Embryonic facial prominence (tissue), 1 donor: ENCODE measurements around the gene SYT6.

ENCODE experiments used
- DNase-seq: peaks from one replicate; pipeline ENCODE4 v3.0.0-alpha.2; 2016; ENCODE audit errors: extremely low spot score

Gene SYT6

DNA sequence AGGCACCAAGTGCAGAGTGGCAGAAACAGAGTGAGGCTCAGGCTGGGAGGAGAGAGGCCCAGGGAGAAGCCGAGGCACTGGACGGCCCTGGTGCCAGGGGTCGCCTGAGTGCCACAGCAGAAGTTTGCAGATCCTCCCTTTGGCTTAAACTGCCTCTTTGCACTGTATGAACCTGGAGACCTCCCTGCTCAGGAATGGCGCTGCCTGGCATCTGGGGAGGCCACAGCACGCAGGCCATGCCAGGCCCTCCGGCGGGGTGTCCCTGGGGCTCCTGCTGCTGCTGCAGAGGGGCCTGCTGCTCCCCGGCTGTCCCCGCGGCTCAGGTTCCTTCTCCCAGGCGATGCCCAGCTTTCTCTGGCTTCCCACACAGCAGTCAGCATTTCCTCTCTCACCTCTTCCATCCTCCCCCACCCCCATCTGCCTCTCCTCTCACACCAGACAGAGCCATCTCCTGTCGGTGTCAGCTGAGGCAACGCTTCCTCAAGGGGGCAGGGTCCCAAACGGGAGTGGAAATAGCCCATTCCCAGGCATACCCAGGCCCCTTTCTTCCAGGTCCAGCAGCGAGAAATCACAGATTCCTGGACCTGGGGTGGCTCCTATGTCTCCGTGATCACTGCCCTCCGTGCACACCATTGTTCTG, 35.2 kb downstream of the SYT6 start:
- no peak for DNase-seq

GRCh38 chr1:114117654-114118053, 36.0 kb downstream of the SYT6 start:
- DNase-seq = no peak

DNA sequence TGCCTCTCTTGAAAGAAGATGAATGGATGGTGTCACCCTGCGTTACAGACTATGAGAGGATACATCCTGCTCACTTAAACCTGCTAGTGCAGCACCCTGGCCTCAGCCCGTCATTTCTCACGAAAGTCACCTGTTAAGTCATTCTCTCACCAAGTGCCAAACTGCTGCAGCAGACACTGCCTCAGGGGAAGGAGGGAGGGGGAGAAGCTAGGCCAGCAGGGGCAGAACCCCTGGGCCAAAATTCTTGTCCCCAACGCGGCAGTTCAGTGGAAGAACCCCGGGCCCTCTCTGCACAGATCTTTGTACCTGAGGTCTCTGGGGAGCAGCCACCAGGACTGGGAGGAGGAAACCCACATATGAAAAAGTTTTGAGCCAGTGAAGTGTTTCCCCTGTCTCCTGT, 37.6 kb downstream of the SYT6 start:
- DNase-seq = no peak

DNA sequence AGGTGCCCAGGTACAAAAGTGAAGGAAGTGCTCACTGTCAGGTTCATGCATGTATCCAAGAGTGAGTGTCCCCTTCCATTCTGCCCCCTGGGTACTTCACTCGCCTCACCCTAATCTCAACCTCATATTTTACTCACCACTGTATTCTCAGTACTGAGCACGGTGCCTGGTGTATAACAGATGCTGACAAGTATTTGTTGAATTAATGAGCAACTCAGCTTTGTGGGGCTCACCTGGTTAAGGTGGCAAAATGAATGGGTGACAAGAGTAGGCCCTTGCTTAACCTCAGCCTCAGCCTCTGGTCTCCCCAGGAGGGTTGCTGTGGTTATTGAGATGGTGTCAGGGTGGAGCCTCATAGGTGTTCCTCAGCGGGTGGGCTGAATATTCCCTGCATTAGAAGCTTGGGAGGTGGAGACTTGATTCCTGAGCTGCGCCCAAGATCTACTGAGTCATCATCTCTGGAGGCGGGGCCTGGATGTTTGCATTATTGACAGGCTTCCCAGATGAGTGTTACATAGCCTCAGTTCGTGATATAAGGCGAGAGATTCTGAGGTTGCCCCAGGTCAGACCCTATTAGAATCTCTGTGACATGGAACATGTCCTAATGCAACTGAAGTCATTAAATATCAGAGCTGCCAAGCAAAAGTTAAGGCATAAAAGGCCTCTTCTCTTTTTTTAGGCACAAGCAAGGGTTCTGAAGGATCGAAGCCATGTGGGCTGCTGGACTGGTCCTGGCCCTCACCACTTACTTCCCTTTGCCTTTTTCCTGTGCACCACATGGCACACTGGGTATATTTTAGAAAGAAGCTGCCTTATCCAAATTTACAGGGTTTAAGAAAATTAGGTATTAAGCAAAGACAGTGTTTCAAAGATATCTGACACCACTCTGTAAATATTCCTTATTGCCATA, 39.2 kb downstream of the SYT6 start:
- DNase-seq = no peak

DNA sequence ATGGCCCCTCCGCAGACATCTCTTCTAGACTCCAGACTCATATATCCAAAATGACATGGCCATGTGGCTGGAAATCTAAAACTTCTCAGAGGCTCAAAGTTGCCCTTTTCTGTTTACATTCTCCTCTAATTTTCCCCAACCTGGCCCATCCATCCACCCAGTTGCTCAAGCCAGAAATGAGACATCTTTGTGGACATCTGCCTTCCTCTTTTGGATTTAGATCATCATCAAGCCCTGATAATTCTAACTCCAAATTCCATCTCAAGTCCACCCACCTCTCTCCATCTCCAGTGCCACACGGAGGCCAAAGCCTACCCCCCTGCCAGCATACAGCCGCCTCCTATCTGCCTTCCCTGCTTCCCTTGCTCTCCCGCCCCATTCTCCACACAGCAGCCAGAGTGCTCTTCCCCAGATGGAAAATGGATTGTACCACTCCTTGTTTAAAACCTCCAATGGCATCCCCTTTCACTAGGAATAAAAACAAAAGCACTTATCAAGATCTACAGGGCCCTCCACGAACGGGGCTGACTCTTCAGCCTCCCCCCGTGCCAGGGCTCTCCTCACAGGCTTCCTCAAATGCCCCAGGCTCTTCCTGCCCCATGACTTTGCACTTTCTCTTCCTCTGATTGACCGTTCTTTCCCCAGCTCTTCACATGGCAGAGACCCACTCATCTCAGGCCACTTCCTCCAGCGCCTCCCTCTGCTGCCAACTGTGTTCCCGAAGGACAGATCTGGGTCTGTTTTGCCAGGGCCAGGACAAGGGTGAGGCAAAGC, 40.1 kb downstream of the SYT6 start:
- DNase-seq = no peak

DNA sequence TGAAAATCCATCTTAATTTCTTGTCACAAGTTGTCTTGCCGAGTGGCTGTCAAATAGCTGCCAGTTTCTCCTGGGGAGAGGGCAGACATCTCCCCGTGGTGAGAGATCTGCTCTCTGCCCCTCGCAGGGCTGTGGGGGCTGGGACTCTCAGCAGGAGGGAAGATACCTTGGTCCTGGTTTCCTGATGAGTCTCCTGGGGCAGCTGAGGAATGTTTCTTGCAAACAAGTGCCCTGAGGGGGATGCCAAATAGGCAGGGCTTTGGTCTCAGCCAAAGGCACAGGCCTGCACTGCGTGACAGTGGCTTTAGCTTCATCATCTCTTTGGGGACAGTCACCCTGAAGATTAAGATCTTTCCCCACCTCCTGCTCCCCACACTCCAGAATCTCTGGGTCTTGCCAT, 40.9 kb downstream of the SYT6 start:
- no peak for DNase-seq

GRCh38 chr1:114111731-114112641, 41.7 kb downstream of the SYT6 start:
- no peak for DNase-seq

GRCh38 chr1:114109981-114110380, 43.7 kb downstream of the SYT6 start:
- DNase-seq = no peak

DNA sequence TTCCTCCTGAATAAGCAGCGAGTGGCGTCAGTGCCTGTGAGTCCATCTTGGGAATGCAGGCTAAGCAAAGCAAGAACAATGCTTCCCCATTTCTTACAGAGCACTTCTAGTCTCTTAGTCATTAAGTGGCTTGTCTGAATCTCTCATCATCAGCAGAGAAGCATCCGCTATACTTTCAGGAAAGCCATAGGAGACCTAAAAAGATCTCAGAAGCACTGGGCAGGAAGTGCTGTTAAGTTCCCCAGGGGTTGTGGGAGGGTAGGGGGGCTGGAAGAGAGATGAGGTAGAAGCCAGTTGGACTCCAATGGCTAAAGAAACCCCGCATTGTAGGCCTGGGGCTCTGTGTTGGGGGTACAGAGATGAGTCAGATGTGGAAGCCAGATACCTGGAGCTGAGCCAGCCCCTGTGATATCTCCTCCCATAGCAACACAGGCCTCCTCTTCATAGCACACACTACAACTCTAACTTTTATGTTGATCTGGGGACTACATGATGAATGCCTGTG, 44.9 kb downstream of the SYT6 start:
- no peak for DNase-seq

- no peak for DNase-seq
These were observed 45.9 kb downstream of the SYT6 start for GRCh38 chr1:114107474-114108435.

DNA sequence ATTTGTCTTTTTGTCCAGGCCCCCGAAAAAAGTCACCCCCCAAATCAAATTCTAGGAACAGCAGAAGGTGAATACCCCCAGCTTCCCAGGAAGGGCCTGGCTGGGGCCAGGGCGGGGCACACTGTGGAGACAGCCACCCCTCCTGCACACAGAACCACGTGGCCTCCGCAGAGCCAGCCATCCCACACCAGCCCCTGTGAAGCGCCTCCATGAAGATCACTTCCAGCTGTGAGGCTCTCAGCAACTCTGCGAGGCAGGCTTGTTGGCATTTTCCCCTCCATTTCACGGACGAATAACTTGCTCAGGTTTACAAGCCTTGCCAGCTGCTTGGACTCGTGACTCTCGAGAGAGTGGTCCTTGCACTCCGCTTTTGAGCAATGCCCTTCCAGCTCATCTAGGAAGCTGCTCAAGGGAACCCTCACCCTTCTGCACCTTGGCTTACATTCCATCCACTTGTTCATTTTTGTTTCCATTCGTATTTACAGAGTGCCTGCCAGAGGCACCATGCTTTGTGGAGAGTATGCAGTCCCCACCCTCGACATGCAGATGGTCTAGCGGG, 48.2 kb downstream of the SYT6 start:
- peak; percentile 67 for DNase-seq

DNA sequence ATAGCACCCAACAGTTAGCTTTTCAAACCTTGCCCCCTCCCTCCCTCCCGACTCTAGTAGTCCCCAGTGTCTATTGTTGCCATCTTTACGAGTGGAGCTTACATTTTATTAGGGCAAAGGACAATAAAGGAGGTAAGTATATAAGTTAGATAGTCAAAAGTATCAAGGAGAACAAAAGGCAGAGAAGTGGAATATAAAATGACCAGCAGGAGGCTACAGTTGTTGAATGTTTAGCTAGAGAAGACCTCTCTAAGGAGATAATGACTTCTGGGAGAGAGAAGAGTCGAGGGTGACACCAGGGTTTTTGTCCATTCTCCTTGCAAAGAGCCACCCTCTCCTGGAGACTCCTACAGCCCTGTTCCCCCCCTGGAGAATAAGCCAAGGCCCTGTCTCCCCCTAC, 48.7 kb downstream of the SYT6 start:
- DNase-seq = no peak

DNA sequence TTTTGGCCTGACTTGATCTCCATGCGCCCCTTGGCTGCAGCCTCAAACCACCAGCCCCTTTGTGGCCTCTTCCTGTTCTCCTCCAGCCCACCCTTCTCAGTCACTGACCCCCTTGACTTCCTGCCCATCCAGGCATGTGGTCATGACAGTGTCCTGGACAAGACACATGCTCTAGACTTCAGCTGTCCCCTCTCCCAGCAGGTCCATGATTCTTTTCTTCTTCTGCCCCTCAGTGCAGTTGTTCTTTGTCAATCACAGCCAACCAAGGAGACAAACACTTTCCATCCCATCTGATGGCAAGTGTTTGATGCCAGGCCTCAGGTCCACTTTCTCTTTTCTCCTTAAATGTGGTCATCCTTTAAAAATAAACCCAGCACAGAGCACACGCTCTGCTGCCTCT, 49.7 kb downstream of the SYT6 start:
- no peak for DNase-seq

- no peak for DNase-seq
These were observed 51.5 kb downstream of the SYT6 start for GRCh38 chr1:114102136-114102535.

DNA sequence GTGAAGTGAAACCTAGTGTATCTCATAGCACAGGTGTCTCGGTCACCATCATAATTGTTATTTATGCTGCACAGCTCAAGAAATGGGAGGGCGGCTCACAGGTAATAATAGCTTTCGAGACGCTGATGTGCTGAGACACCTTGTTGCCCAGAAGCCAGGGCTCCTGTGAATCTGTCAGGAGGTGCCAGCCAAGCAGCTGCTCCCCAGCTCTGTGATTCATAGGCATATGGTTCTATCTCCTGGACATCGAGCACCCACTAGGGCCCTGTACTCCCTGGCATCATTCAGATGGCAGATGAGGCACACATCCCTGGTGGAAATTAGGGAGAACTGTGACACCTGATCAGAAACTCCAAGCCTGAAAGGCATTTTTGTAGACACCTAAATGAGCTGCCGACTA, 53.5 kb downstream of the SYT6 start:
- no peak for DNase-seq

- DNase-seq = no peak
These were observed 54.4 kb downstream of the SYT6 start for GRCh38 chr1:114099268-114099667.

DNA sequence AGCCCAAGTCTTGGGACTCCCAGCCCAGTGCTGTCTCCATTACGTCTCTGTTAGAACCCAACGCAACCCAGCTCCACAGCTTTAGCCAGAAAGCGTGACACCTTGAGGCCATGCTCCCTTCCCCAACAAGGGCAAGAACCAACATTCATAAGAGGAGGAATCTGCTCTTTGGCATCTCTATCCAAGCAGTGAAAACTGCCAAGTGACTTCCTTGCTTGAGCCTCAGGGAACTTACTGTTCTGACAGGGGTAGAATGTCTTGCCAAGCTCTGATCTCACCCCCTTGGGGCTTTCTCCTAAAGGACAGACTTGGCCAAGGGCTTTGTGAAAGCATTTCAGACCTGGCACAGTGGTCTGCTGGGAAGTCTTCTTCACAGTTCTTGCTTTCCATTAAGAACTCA, 56.6 kb downstream of the SYT6 start:
- no peak for DNase-seq

DNA sequence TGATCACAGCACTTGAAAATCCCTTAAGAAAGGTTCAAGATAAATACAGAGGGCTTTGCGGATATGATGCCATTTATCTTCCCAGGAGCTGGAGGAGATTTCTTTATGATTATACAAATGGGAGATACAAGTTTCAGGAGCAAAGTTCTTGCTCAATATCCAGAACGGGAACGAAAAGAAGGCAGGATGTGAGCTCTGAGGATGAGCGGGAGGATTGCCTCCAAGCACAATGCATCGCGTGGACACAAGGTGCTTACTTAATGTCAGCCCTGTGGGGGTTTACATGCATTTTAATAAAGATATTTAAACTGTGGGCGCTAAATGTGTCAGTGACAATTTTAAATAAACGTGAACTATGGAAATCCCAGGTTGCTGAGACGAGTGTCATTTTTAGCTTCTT, 59.0 kb downstream of the SYT6 start:
- DNase-seq = no peak

DNA sequence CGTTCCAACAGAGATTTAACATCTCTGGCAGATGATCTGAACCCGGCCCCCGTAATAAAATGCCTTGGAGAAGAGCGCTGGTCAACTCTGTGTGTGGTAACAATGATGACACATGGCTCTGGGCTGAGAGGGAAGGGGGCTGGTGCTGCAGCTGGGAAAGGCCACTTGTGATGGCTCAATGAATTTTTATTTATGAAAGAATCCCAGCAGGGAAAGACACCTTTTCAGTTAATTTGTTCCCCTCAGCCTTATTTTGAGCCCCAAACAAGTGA, 59.4 kb downstream of the SYT6 start:
- DNase-seq = no peak
